Hepatocyte (in vitro differentiated cells): ENCODE measurements around the gene H2AZ2. TPM values are rescaled to one million over a fixed set of nuclear protein-coding genes. Genes with fewer than 3 reads are reported as not detected.
A peak's percentile ranks its signal among the peaks of the same experiment; 100 is the strongest.

Source experiments
- DNase-seq: peaks from one replicate; pipeline ENCODE4 v3.0.0-alpha.2; 2016; ENCODE audit warnings: low spot score
- H2AFZ ChIP-seq: fragments of 200-600 bp; sonication (generic); 2 replicates; pipeline ENCODE4 v1.6.0; 2016; ENCODE audit warnings: antibody characterized with exemption, mild to moderate bottlenecking
- H3K27ac ChIP-seq: fragments of 200-600 bp; sonication (generic); 2 replicates; pipeline ENCODE4 v1.5.1; 2016; ENCODE audit warnings: mild to moderate bottlenecking
- H3K27me3 ChIP-seq: fragments of 200-600 bp; sonication (generic); 2 replicates; pipeline ENCODE4 v1.6.1; 2016
- H3K36me3 ChIP-seq: fragments of 200-600 bp; sonication (generic); replicated peaks from 2 replicates; pipeline ENCODE4 v1.5.1; 2016; ENCODE audit warnings: low read depth; ENCODE audit not compliant: insufficient read depth
- H3K4me1 ChIP-seq: fragments of 200-600 bp; sonication (generic); 2 replicates; pipeline ENCODE4 v1.5.1; 2016; ENCODE audit warnings: mild to moderate bottlenecking, moderate library complexity; ENCODE audit not compliant: insufficient read depth
- H3K4me2 ChIP-seq: fragments of 200-600 bp; sonication (generic); 2 replicates; pipeline ENCODE4 v1.6.0; 2016
- H3K4me3 ChIP-seq: fragments of 200-600 bp; sonication (generic); 2 replicates; pipeline ENCODE4 v1.5.1; 2016; ENCODE audit warnings: mild to moderate bottlenecking
- H3K79me2 ChIP-seq: fragments of 200-600 bp; sonication (generic); 2 replicates; pipeline ENCODE4 v1.6.0; 2017; ENCODE audit warnings: mild to moderate bottlenecking
- H3K9me2 ChIP-seq: fragments of 200-600 bp; sonication (generic); replicated peaks from 2 replicates; pipeline ENCODE4 v1.6.0; 2017; ENCODE audit warnings: mild to moderate bottlenecking; ENCODE audit not compliant: insufficient read depth
- H3K9me3 ChIP-seq: fragments of 200-600 bp; sonication (generic); 2 replicates; pipeline ENCODE4 v1.5.1; 2016; ENCODE audit warnings: low read depth, mild to moderate bottlenecking
- H4K20me1 ChIP-seq: fragments of 200-600 bp; sonication (generic); 2 replicates; pipeline ENCODE4 v1.6.0; 2016; ENCODE audit warnings: mild to moderate bottlenecking; ENCODE audit not compliant: insufficient read depth, poor library complexity, severe bottlenecking
- EZH2 ChIP-seq: fragments of 200-600 bp; sonication (generic); IDR thresholded peaks from 2 replicates; pipeline ENCODE4 v1.6.1; 2016; ENCODE audit warnings: antibody characterized with exemption, mild to moderate bottlenecking, borderline replicate concordance
- EZH2phosphoT487 ChIP-seq: fragments of 200-600 bp; sonication (generic); IDR thresholded peaks from one replicate; pipeline ENCODE4 v1.6.1; 2018; ENCODE audit warnings: antibody characterized with exemption, mild to moderate bottlenecking, low read depth, moderate library complexity; ENCODE audit not compliant: unreplicated experiment, severe bottlenecking
- WGBS: methylation state at CpG from one replicate; pipeline ENCODE4 v1.1.6; 2016; ENCODE audit warnings: low lambda C conversion rate; ENCODE audit errors: missing lambda C conversion rate; 5-methylcytosine and 5-hydroxymethylcytosine counted together
- polyA plus RNA-seq: library from polyadenylated mRNA; unstranded; fragments of >200 nt; fragmentation: Nextera tagmentation; extraction: Ambion mirVana; gene quantifications from 2 replicates; pipeline ENCODE4 v1.2.1, GENCODE V29; 2016
- total RNA-seq: library from RNA; depleted of rRNA; stranded (reverse); fragments of >200 nt; gene quantifications from 2 replicates; pipeline ENCODE4 v1.2.3, GENCODE V29; 2014
- TF ChIP-seq, protein P1 (sequence below): fragments of 200-600 bp; sonication (generic); IDR thresholded peaks from 2 replicates; pipeline ENCODE4 v1.5.1; 2016; ENCODE audit warnings: antibody characterized with exemption, mild to moderate bottlenecking; ENCODE audit not compliant: poor library complexity

The H2AZ2 gene
- total and polyA plus RNA-seq, 2 experiments from 2014 or later, result 138 to 178 TPM

DNA sequence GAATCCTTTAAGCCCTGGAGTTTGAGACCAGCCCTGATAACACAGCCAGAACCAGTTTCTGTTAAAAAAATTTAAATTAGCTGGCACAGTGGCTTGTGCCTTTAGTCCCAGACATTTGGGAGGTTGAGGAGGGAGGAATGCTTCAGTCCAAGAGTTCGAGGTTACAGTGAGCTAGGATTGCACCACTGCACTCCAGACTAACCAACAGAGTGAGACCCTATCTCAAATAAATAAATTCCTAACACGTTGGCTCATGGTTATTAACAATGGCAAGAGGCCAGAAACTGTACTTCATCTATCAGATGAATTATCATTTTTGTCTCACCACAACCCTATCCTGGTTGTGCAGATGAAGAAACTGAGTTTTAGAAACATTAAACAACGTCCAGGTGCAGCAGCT lies 53.6 kb downstream of the H2AZ2 start:
- no peaks in the 10 kb centered on the region for H3K9me3 ChIP-seq
- H3K27me3 ChIP-seq, result no peaks in the 10 kb centered on the region
- H3K4me2 ChIP-seq, result no peak overlapping the region
- TF ChIP-seq, protein P1, sequence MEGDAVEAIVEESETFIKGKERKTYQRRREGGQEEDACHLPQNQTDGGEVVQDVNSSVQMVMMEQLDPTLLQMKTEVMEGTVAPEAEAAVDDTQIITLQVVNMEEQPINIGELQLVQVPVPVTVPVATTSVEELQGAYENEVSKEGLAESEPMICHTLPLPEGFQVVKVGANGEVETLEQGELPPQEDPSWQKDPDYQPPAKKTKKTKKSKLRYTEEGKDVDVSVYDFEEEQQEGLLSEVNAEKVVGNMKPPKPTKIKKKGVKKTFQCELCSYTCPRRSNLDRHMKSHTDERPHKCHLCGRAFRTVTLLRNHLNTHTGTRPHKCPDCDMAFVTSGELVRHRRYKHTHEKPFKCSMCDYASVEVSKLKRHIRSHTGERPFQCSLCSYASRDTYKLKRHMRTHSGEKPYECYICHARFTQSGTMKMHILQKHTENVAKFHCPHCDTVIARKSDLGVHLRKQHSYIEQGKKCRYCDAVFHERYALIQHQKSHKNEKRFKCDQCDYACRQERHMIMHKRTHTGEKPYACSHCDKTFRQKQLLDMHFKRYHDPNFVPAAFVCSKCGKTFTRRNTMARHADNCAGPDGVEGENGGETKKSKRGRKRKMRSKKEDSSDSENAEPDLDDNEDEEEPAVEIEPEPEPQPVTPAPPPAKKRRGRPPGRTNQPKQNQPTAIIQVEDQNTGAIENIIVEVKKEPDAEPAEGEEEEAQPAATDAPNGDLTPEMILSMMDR, result no peak
- no peaks in the 10 kb centered on the region for H3K9me2 ChIP-seq
- H3K27ac ChIP-seq, result no peak overlapping the region
- no peak overlapping the region for H2AFZ ChIP-seq
- no peaks in the 10 kb centered on the region for H3K36me3 ChIP-seq
- H3K79me2 ChIP-seq, result peaks cover 33% of the 10 kb centered on the region
- DNase-seq, result no peak
- H3K4me1 ChIP-seq, result peaks cover 10% of the 10 kb centered on the region
- 66% methylated on average over 3 of the region's 3 CpGs for WGBS
- H3K4me3 ChIP-seq, result no peak overlapping the region
- peaks cover 24% of the 10 kb centered on the region for H4K20me1 ChIP-seq

DNA sequence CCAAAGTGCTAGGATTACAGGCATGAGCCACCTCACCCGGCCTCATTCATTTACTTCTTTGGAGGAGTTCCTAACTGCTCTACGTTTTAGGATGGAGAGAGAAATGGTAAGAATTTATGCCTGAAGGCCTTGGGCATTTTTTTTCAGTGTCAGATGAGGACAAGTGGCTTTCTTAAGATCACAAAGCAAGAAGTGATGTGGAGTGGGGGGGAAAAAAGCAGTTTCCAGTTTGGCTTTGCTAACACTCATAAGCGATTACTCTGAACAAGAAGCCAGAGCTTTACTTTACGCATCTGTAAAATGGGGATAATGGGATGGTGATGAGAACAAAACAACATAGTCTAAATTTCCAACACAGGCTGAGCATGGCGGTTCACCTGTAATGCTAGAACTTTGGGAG lies 54.0 kb downstream of the H2AZ2 start:
- Histone ChIP-seq H2AFZ (no peak overlapping the region), H3K79me2 (peaks cover 29% of the 10 kb centered on the region), H4K20me1 (peaks cover 20% of the 10 kb centered on the region), H3K27me3 (no peaks in the 10 kb centered on the region), H3K4me2 (no peak overlapping the region), H3K4me1 (peaks cover 6% of the 10 kb centered on the region), H3K27ac (no peak overlapping the region), H3K9me2 (no peaks in the 10 kb centered on the region), H3K36me3 (no peaks in the 10 kb centered on the region), H3K9me3 (no peaks in the 10 kb centered on the region), H3K4me3 (no peak overlapping the region)
- WGBS, result 80% methylated on average over 5 of the region's 5 CpGs
- no peak for DNase-seq
- TF ChIP-seq EZH2, result no peak
- TF ChIP-seq EZH2phosphoT487, result no peak
- TF ChIP-seq, protein P1, result no peak

DNA sequence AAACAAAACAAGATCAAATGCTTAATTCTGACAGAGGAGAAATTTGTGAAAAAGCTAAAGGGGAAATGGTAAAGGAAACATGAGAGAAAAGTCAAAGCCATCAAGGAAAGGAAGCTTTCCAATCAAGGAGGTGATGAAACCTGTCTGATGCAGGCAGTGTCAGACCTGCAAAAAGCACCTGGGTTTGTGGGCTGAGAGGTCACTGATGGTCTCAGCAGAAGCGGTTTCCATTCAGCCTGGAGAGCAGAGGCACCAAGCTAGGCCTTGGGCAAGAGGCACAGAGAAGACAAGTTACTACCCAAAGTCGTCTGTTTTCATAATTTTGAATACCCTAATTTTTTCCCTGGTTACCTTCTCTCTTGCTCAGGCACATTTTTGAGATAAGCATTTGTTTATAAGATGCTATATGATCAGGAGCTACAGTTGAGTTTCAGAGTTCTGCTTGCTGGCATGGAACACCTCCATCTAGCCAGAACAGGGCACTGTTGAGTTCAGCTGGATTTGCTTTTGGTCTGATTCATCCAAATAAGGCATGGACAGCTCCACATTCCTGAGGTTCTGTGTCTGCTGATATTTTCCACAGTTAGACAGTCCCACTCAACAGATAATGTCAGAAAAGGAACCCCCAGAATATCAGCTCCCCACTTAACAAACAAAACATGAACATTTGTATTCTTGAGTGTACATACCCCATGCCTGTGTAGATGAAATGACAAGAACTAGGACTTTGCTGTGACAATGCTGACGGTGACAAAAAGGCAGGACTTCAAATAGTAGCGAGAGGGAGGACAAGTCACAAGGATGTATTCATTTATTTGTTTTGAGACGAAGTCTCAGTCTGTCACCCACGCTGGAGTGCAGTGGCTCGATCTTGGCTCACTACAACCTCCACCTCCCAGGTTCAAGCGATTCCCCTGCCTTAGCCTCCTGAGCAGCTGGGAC lies 56.3 kb downstream of the H2AZ2 start:
- TF ChIP-seq, protein P1, result peak; percentile 17
- no peak for TF ChIP-seq EZH2phosphoT487
- no peaks in the 10 kb centered on the region for H3K9me3 ChIP-seq
- no peaks in the 10 kb centered on the region for H3K36me3 ChIP-seq
- H3K27ac ChIP-seq, result peak overlapping the region; percentile 6
- no peaks in the 10 kb centered on the region for H3K27me3 ChIP-seq
- H2AFZ ChIP-seq, result no peak overlapping the region
- no peak for DNase-seq
- WGBS, result 91% methylated on average over 8 of the region's 8 CpGs
- H3K79me2 ChIP-seq, result peaks cover 6% of the 10 kb centered on the region
- no peaks in the 10 kb centered on the region for H3K9me2 ChIP-seq
- no peaks in the 10 kb centered on the region for H3K4me1 ChIP-seq
- H3K4me2 ChIP-seq, result no peak overlapping the region
- no peaks in the 10 kb centered on the region for H4K20me1 ChIP-seq
- H3K4me3 ChIP-seq, result no peak overlapping the region
